ENCODE data around the gene HMGCL. TPM values are rescaled to one million over a fixed set of nuclear protein-coding genes. Genes with fewer than 3 reads are reported as not detected.
A peak's percentile ranks its signal among the peaks of the same experiment; 100 is the strongest.

HMGCL gene
- total and polyA plus RNA-seq, 2 of the 13 experiments (the other 11 are each of a cell fraction or from before 2014, with no cell fraction given) = 21.3 to 41.4 TPM

- TF ChIP-seq IKZF5 (CRISPR knock-in tag; IDR thresholded peaks at IDR 0.05) (no peak), ZBTB43 (CRISPR knock-in tag; conservative IDR thresholded peaks at IDR 0.05) (no peak), POLR2G (IDR thresholded peaks at IDR 0.05; ENCODE audit: low read depth, low read length) (peak; percentile 37), DRAP1 (CRISPR knock-in tag; IDR thresholded peaks at IDR 0.05) (no peak), MAX (IDR thresholded peaks at IDR 0.05) (no peak), TGIF2 (CRISPR knock-in tag; IDR thresholded peaks at IDR 0.05) (no peak), ZNF274 (CRISPR knock-in tag; IDR thresholded peaks at IDR 0.05) (0 out of 2 replicates have a peak, but pooled peaks have one; percentile 48), ZNF335 (CRISPR knock-in tag; IDR thresholded peaks at IDR 0.05) (no peak), RAD21 (CRISPR knock-in tag; IDR thresholded peaks at IDR 0.05) (no peak), NR1H2 (CRISPR knock-in tag; IDR thresholded peaks at IDR 0.05; ENCODE audit: borderline replicate concordance, low read depth) (no peak), ZFP36L1 (CRISPR knock-in tag; IDR thresholded peaks at IDR 0.05) (no peak), RXRA (CRISPR knock-in tag; IDR thresholded peaks at IDR 0.05) (no peak), NR2F1 (CRISPR knock-in tag; IDR thresholded peaks at IDR 0.05) (peak in 1 of 2 experiments; percentile 14; a peak in 1 of 4 replicates), ZNF17 (CRISPR knock-in tag; IDR thresholded peaks at IDR 0.05) (no peak), GABPB1 (CRISPR knock-in tag; IDR thresholded peaks at IDR 0.05) (0 out of 2 replicates have a peak, but pooled peaks have one; percentile 17), MTA3 (CRISPR knock-in tag; IDR thresholded peaks at IDR 0.05) (no peak), SRSF9 (IDR thresholded peaks at IDR 0.05; ENCODE audit: borderline replicate concordance, insufficient read depth, low read depth, low read length, poor library complexity, severe bottlenecking) (no peak), MXI1 (IDR thresholded peaks at IDR 0.05; ENCODE audit: borderline replicate concordance, low read depth, low read length) (peak; percentile 46; the same call in 1 of the 3 replicates), NCOR1 (IDR thresholded peaks at IDR 0.05; ENCODE audit: borderline replicate concordance, low read length) (no peak), REPIN1 (CRISPR knock-in tag; IDR thresholded peaks at IDR 0.05; ENCODE audit: borderline replicate concordance, low read depth) (no peak), ZNF3 (CRISPR knock-in tag; IDR thresholded peaks at IDR 0.05) (no peak), ZNF207 (IDR thresholded peaks at IDR 0.05; ENCODE audit: borderline replicate concordance) (no peak), CBX2 (IDR thresholded peaks at IDR 0.05; ENCODE audit: low read depth, low read length) (no peak), CBX2 (CRISPR knock-in tag; IDR thresholded peaks at IDR 0.05; ENCODE audit: low read depth) (no peak), ARID2 (CRISPR knock-in tag; IDR thresholded peaks at IDR 0.05; ENCODE audit: borderline replicate concordance) (peak; percentile 70; the same call in 1 of the 2 replicates), ELF3 (CRISPR knock-in tag; IDR thresholded peaks at IDR 0.05) (no peak), HIVEP1 (CRISPR knock-in tag; IDR thresholded peaks at IDR 0.05) (peak; percentile 46; the same call in 1 of the 2 replicates)
Observed at GRCh38 chr1:23791516-23792047, 33.6 kb downstream of the HMGCL start (continued).
